A673 (cell line): ENCODE data around the gene FGF11. TPM values are rescaled to one million over a fixed set of nuclear protein-coding genes. Genes with fewer than 3 reads are reported as not detected.

Experiments used
- BruUV-seq: library from RNA; stranded (reverse); fragments of 400-500 nt; replicated peaks from 2 replicates; lab custom pipeline; 2021; lab: Mats Ljungman, UMichigan
- CTCF ChIA-PET: fragments of 300-600 bp; sonication (Branson Sonifier 250); formaldehyde crosslinking; loops from one replicate; lab custom pipeline; 2022; ENCODE audit warnings: antibody characterized with exemption; lab: Charles Lee
- POLR2A ChIA-PET: fragments of 300-600 bp; sonication (Branson Sonifier 250); formaldehyde crosslinking; loops from one replicate; lab custom pipeline; 2022; ENCODE audit warnings: antibody characterized with exemption; ENCODE audit not compliant: low non-redundant PET; lab: Charles Lee
- DNase-seq: peaks from one replicate; pipeline ENCODE4 v3.0.0-alpha.2; 2015; ENCODE audit warnings: low spot score
- H3K27ac ChIP-seq: fragments of 200-600 bp; sonication (generic); 2 replicates; pipeline ENCODE4 v1.5.1; 2016; ENCODE audit warnings: mixed run types, low read depth, mild to moderate bottlenecking, mixed read lengths, antibody characterized with exemption, low read length; ENCODE audit not compliant: poor library complexity, severe bottlenecking
- H3K27me3 ChIP-seq: fragments of 200-600 bp; sonication (generic); replicated peaks from 2 replicates; pipeline ENCODE4 v1.6.1; 2017; ENCODE audit warnings: mixed run types, low read depth, mild to moderate bottlenecking, mixed read lengths, antibody characterized with exemption, low read length; ENCODE audit not compliant: insufficient read depth, poor library complexity
- H3K36me3 ChIP-seq: fragments of 200-600 bp; sonication (generic); 2 replicates; pipeline ENCODE4 v1.6.1; 2016; ENCODE audit warnings: mixed run types, mild to moderate bottlenecking, mixed read lengths, antibody characterized with exemption, low read length; ENCODE audit not compliant: insufficient read depth, poor library complexity, severe bottlenecking
- H3K4me1 ChIP-seq: fragments of 200-600 bp; sonication (generic); 2 replicates; pipeline ENCODE4 v1.6.1; 2017; ENCODE audit warnings: mixed run types, mild to moderate bottlenecking, mixed read lengths, antibody characterized with exemption, low read length; ENCODE audit not compliant: insufficient read depth, poor library complexity, severe bottlenecking
- H3K4me3 ChIP-seq: fragments of 200-600 bp; sonication (generic); 2 replicates; pipeline ENCODE4 v1.5.1; 2016; ENCODE audit warnings: low read depth, mixed run types, mild to moderate bottlenecking, mixed read lengths, low read length; ENCODE audit not compliant: poor library complexity, severe bottlenecking
- H3K9me3 ChIP-seq: fragments of 200-600 bp; sonication (generic); 2 replicates; pipeline ENCODE4 v1.6.1; 2016; ENCODE audit warnings: mixed run types, low read depth, mild to moderate bottlenecking, mixed read lengths, antibody characterized with exemption, low read length; ENCODE audit not compliant: poor library complexity, severe bottlenecking
- CTCF ChIP-seq: fragments of 300-800, 200-600 bp; sonication (generic); conservative IDR thresholded peaks from 2 replicates; pipeline ENCODE4 v1.5.1; 2017; ENCODE audit warnings: low read depth, mild to moderate bottlenecking, antibody characterized with exemption, low read length, moderate library complexity, mixed read lengths
- EZH2 ChIP-seq: fragments of 200-600 bp; sonication (generic); IDR thresholded peaks from 2 replicates; pipeline ENCODE4 v1.6.1; 2017; ENCODE audit warnings: borderline replicate concordance, low read depth, mild to moderate bottlenecking, mixed read lengths, antibody characterized with exemption, low read length; ENCODE audit not compliant: poor library complexity, severe bottlenecking
- intact Hi-C: fragments of 100-400 bp; cut with micrococcal nuclease; formaldehyde crosslinking; loops from one replicate; pipeline ENCODE4 v1.10.0; 2022; ENCODE audit not compliant: unreplicated experiment
- total RNA-seq: library from RNA; stranded (reverse); gene quantifications from 2 replicates; pipeline ENCODE4 v1.2.3, GENCODE V29; 2021

Gene FGF11
- total RNA-seq, 1 experiment from 2014 or later: 18.2 TPM

GRCh38 chr17:7486181-7486580 is 46.9 kb downstream of the FGF11 start:
- Histone ChIP-seq H3K4me3 (peak overlapping the region; percentile 91), H3K27ac (peak overlapping the region; percentile 27), H3K27me3 (no peaks in the 10 kb centered on the region), H3K36me3 (peaks cover 1% of the 10 kb centered on the region), H3K9me3 (no peaks in the 10 kb centered on the region), H3K4me1 (peaks cover 30% of the 10 kb centered on the region)
- ChIA-PET CTCF (interaction anchor here (0.7 kb wide), 1 partner anchor 82 kb away, joined by 3 read pairs; no protein-coding TSS in a partner anchor), POLR2A (interaction anchor here (0.7 kb wide), 2 partner anchors 8 to 74 kb away, joined by 3 read pairs; no protein-coding TSS in a partner anchor)
- DNase-seq: no peak
- intact Hi-C loops: loop anchor here (10.0 kb wide), 1 partner anchor 131 kb away; the partner anchor contains the start of genes KCTD11 and TMEM95
- TF ChIP-seq EZH2: no peak
- no TSS peak for BruUV-seq

- ChIA-PET CTCF (no interaction called here), POLR2A (no interaction called here)
- no TSS peak for BruUV-seq
- Histone ChIP-seq H3K4me1 (peaks cover 23% of the 10 kb centered on the region), H3K27me3 (no peaks in the 10 kb centered on the region), H3K9me3 (no peaks in the 10 kb centered on the region), H3K36me3 (peaks cover 7% of the 10 kb centered on the region), H3K27ac (no peak overlapping the region), H3K4me3 (no peak overlapping the region)
- no peak for TF ChIP-seq EZH2
- no peak for TF ChIP-seq CTCF
- intact Hi-C loops: no loop called here
- no peak for DNase-seq
Measured at GRCh38 chr17:7490144-7490543, 50.8 kb downstream of the FGF11 start.

GRCh38 chr17:7491583-7491982 is 52.3 kb downstream of the FGF11 start:
- Histone ChIP-seq H3K27me3 (no peaks in the 10 kb centered on the region), H3K27ac (no peak overlapping the region), H3K9me3 (no peaks in the 10 kb centered on the region), H3K36me3 (peaks cover 21% of the 10 kb centered on the region), H3K4me3 (no peak overlapping the region), H3K4me1 (peaks cover 13% of the 10 kb centered on the region)
- ChIA-PET CTCF (no interaction called here), POLR2A (no interaction called here)
- no peak for DNase-seq
- BruUV-seq: no TSS peak
- intact Hi-C loops: no loop called here
- TF ChIP-seq CTCF: no peak
- no peak for TF ChIP-seq EZH2

GRCh38 chr17:7493941-7494340 is 54.6 kb downstream of the FGF11 start:
- H3K27ac ChIP-seq: no peak overlapping the region
- H3K4me3 ChIP-seq: no peak overlapping the region
- no peak for TF ChIP-seq EZH2
- TF ChIP-seq CTCF: no peak
- no peaks in the 10 kb centered on the region for H3K27me3 ChIP-seq
- no peaks in the 10 kb centered on the region for H3K4me1 ChIP-seq
- intact Hi-C loops: no loop called here
- no peak for DNase-seq
- H3K36me3 ChIP-seq: peaks cover 44% of the 10 kb centered on the region
- no peaks in the 10 kb centered on the region for H3K9me3 ChIP-seq
- ChIA-PET CTCF (interaction anchor here (0.9 kb wide), 1 partner anchor 57 kb away, joined by 6 read pairs; no protein-coding TSS in a partner anchor), POLR2A (no interaction called here)
- BruUV-seq: no TSS peak
